H1 (cell line): ENCODE measurements around the gene BRD7. TPM values are rescaled to one million over a fixed set of nuclear protein-coding genes. Genes with fewer than 3 reads are reported as not detected.

Experiments used
- CTCF ChIA-PET: fragments of 300-600 bp; sonication (Branson Sonifier 250); formaldehyde crosslinking; loops from one replicate; lab custom pipeline; 2021; ENCODE audit not compliant: partially characterized antibody; lab: Charles Lee
- POLR2A ChIA-PET: fragments of 300-600 bp; sonication (Branson Sonifier 250); formaldehyde crosslinking; loops from one replicate; lab custom pipeline; 2021; ENCODE audit warnings: inconsistent platforms; ENCODE audit not compliant: partially characterized antibody; lab: Charles Lee
- DNase-seq, 2 experiments: peaks; one replicate each; pipeline versions ENCODE4 v3.0.0 to v3.0.0-alpha.2; 2010 to 2022; ENCODE audit warnings: low spot score in 2 of 2, low read depth in 1 of 2, mixed read lengths in 1 of 2
- FAIRE-seq: peaks from 2 replicates; lab custom pipeline; 2011; peaks lifted over from hg19 to GRCh38; lab: Jason Lieb, UNC
- H2AFZ ChIP-seq: 2 replicates; pipeline ENCODE4 v1.8.1; 2012; ENCODE audit warnings: low read length, inconsistent platforms
- H2AK5ac ChIP-seq: 2 replicates; pipeline ENCODE4 v1.6.1; 2013; ENCODE audit warnings: low read depth, low read length
- H2BK120ac ChIP-seq: replicated peaks from 2 replicates; pipeline ENCODE3; 2013; ENCODE audit warnings: low read depth, low read length, inconsistent platforms
- H2BK12ac ChIP-seq: 2 replicates; pipeline ENCODE4 v1.6.1; 2013; ENCODE audit warnings: low read depth, low read length
- H2BK15ac ChIP-seq: 2 replicates; pipeline ENCODE4 v1.6.1; 2013; ENCODE audit warnings: low read length
- H2BK20ac ChIP-seq: 2 replicates; pipeline ENCODE4 v1.6.1; 2013; ENCODE audit warnings: low read length
- H2BK5ac ChIP-seq: 2 replicates; pipeline ENCODE4 v1.6.1; 2013; ENCODE audit warnings: low read depth, low read length
- H3K14ac ChIP-seq: 2 replicates; pipeline ENCODE4 v1.6.1; 2013; ENCODE audit warnings: inconsistent platforms; ENCODE audit not compliant: insufficient read length
- H3K18ac ChIP-seq: 2 replicates; pipeline ENCODE4 v1.6.1; 2013; ENCODE audit warnings: low read length; ENCODE audit errors: extremely low read depth
- H3K23ac ChIP-seq: 2 replicates; pipeline ENCODE4 v1.6.1; 2013; ENCODE audit warnings: inconsistent platforms; ENCODE audit not compliant: insufficient read length
- H3K23me2 ChIP-seq: 2 replicates; pipeline ENCODE4 v1.6.1; 2013; ENCODE audit warnings: low read depth, low read length
- H3K27ac ChIP-seq: 2 replicates; pipeline ENCODE4 v1.6.1; 2011; ENCODE audit warnings: low read depth, low read length, inconsistent platforms
- H3K27me3 ChIP-seq, 4 experiments: replicated peaks in 1 of 4; 1 replicate in 1 of 4; 2 replicates in 3 of 4; pipeline versions ENCODE4 v1.6.1 to v1.8.1; 2011 to 2013; ENCODE audit warnings: low read length in 3 of 4, mild to moderate bottlenecking in 3 of 4, inconsistent platforms in 2 of 4, mixed read lengths in 2 of 4, moderate library complexity in 1 of 4; ENCODE audit not compliant: control insufficient read depth in 3 of 4, insufficient read depth in 3 of 4; ENCODE audit errors: extremely low read depth in 1 of 4
- H3K36me3 ChIP-seq, 4 experiments: 2 replicates each; pipeline versions ENCODE4 v1.6.1 to v1.8.1; 2011 to 2013; ENCODE audit warnings: mild to moderate bottlenecking in 4 of 4, low read length in 3 of 4, moderate library complexity in 2 of 4, control low read depth in 1 of 4, inconsistent platforms in 1 of 4; ENCODE audit not compliant: insufficient read depth in 4 of 4, control insufficient read depth in 2 of 4
- H3K4ac ChIP-seq: replicated peaks from 2 replicates; pipeline ENCODE3; 2013; ENCODE audit warnings: low read length, low read depth, mixed read lengths, inconsistent platforms; ENCODE audit not compliant: insufficient read length
- H3K4me1 ChIP-seq, 4 experiments: replicated peaks in 1 of 4; 1 replicate in 1 of 4; 2 replicates in 3 of 4; pipeline versions ENCODE4 v1.6.1 to v1.8.1; 2011 to 2013; ENCODE audit warnings: low read length in 3 of 4, inconsistent platforms in 2 of 4, mixed read lengths in 1 of 4; ENCODE audit not compliant: insufficient read depth in 4 of 4, control insufficient read depth in 3 of 4
- H3K4me2 ChIP-seq, 2 experiments: 2 replicates each; pipeline versions ENCODE4 v1.6.1 to v1.8.1; 2011 to 2013; ENCODE audit warnings: low read depth in 2 of 2, low read length in 2 of 2, control low read depth in 1 of 2, inconsistent platforms in 1 of 2, mild to moderate bottlenecking in 1 of 2; ENCODE audit not compliant: insufficient read depth in 1 of 2
- H3K4me3 ChIP-seq, 4 experiments: fragments of 200-600, 300-600 bp in 1 of 4; sonication (generic), shearing (Covaris generic), sonication (Bioruptor Twin) in 1 of 4; 2 replicates each; pipeline versions ENCODE4 v1.5.1 to v1.8.1; 2011 to 2016; ENCODE audit warnings: low read length in 4 of 4, low read depth in 3 of 4, control low read depth in 2 of 4, inconsistent platforms in 2 of 4, mild to moderate bottlenecking in 2 of 4, mixed read lengths in 1 of 4, moderate library complexity in 1 of 4; ENCODE audit not compliant: insufficient read depth in 2 of 4; ENCODE audit errors: extremely low read depth in 1 of 4
- H3K56ac ChIP-seq: replicated peaks from 2 replicates; pipeline ENCODE3; 2013; ENCODE audit warnings: low read depth, mild to moderate bottlenecking, mixed read lengths, low read length, inconsistent platforms; ENCODE audit not compliant: insufficient read length
- H3K79me1 ChIP-seq: 2 replicates; pipeline ENCODE4 v1.6.1; 2013; ENCODE audit warnings: low read depth, low read length, control low read depth
- H3K79me2 ChIP-seq, 2 experiments: 2 replicates each; pipeline versions ENCODE4 v1.6.1 to v1.8.1; 2012 to 2013; ENCODE audit warnings: low read length in 2 of 2, mild to moderate bottlenecking in 2 of 2, inconsistent platforms in 1 of 2; ENCODE audit not compliant: insufficient read depth in 2 of 2, control insufficient read depth in 1 of 2
- H3K9ac ChIP-seq, 4 experiments: replicated peaks in 1 of 4; 1 replicate in 1 of 4; 2 replicates in 3 of 4; pipeline versions ENCODE4 v1.6.1 to v1.8.1; 2011 to 2013; ENCODE audit warnings: low read depth in 3 of 4, low read length in 3 of 4, control low read depth in 2 of 4, mild to moderate bottlenecking in 2 of 4, moderate library complexity in 2 of 4, inconsistent platforms in 1 of 4; ENCODE audit errors: extremely low read depth in 1 of 4
- H3K9me3 ChIP-seq, 2 experiments: 2 replicates each; pipeline versions ENCODE4 v1.6.1 to v1.8.1; 2012 to 2013; ENCODE audit warnings: mild to moderate bottlenecking in 2 of 2, moderate library complexity in 2 of 2, control low read depth in 1 of 2, inconsistent platforms in 1 of 2, low read depth in 1 of 2, low read length in 1 of 2, mixed read lengths in 1 of 2; ENCODE audit not compliant: insufficient read depth in 2 of 2
- H4K20me1 ChIP-seq, 2 experiments: replicated peaks in 1 of 2; 2 replicates each; pipeline versions ENCODE3 to v1.8.1; 2011 to 2013; ENCODE audit warnings: inconsistent platforms in 2 of 2, low read length in 2 of 2, mild to moderate bottlenecking in 1 of 2; ENCODE audit not compliant: insufficient read depth in 2 of 2, control insufficient read depth in 1 of 2
- H4K5ac ChIP-seq: 2 replicates; pipeline ENCODE4 v1.6.1; 2013; ENCODE audit warnings: low read length, low read depth, mixed read lengths, inconsistent platforms; ENCODE audit not compliant: insufficient read length
- H4K8ac ChIP-seq: 2 replicates; pipeline ENCODE4 v1.8.0; 2013; ENCODE audit warnings: mild to moderate bottlenecking, moderate library complexity, low read length, inconsistent platforms; ENCODE audit not compliant: insufficient read depth; ENCODE audit errors: extremely low read depth
- H4K91ac ChIP-seq: replicated peaks from 2 replicates; pipeline ENCODE3; 2013; ENCODE audit warnings: low read length, mixed read lengths, inconsistent platforms; ENCODE audit not compliant: insufficient read length
- CTCF ChIP-seq, 3 experiments: IDR thresholded peaks; 1 replicate in 2 of 3; 2 replicates in 1 of 3; pipeline versions ENCODE4 v1.5.1 to v1.6.1; 2011; ENCODE audit warnings: low read length in 3 of 3, mild to moderate bottlenecking in 3 of 3, inconsistent platforms in 2 of 3, low read depth in 1 of 3, moderate library complexity in 1 of 3; ENCODE audit not compliant: insufficient read depth in 1 of 3; ENCODE audit errors: control extremely low read depth in 1 of 3
- NANOG ChIP-seq: IDR thresholded peaks from 2 replicates; pipeline ENCODE4 v1.6.1; 2011; ENCODE audit warnings: low read length, low read depth, mild to moderate bottlenecking, inconsistent platforms; ENCODE audit not compliant: insufficient read depth, poor library complexity, severe bottlenecking
- WGBS, 2 experiments: shearing (Covaris generic) in 1 of 2; methylation state at CpG; one replicate each; pipeline versions ENCODE4 v1.1.6 to v1.1.7; 2013 to 2015; ENCODE audit warnings: low lambda C conversion rate in 2 of 2, mixed read lengths in 2 of 2, inconsistent platforms in 1 of 2, low coverage in 1 of 2, missing lambda C conversion rate in 1 of 2; ENCODE audit not compliant: insufficient replicate concordance in 2 of 2, insufficient coverage in 1 of 2, insufficient read length in 1 of 2; ENCODE audit errors: extremely low coverage in 1 of 2, missing lambda C conversion rate in 1 of 2; 5-methylcytosine and 5-hydroxymethylcytosine counted together
- polyA plus RNA-seq, 7 experiments: library from polyadenylated mRNA; depleted of rRNA in 3 of 7; stranded (reverse) in 5 of 7; unstranded in 2 of 7; fragments of >200 nt in 5 of 7; fragments of 200-250 nt in 2 of 7; gene quantifications; 1 replicate in 5 of 7; 2 replicates in 1 of 7; 4 replicates in 1 of 7; pipeline versions ENCODE4 v1.2.1 to v1.2.3, GENCODE V29; 2011 to 2013; ENCODE audit warnings: missing spikeins in 2 of 7, mixed read lengths in 2 of 7
- total RNA-seq: library from RNA; stranded (reverse); fragmentation: NEBNext Ultra II Directional; extraction: Animal tissue kit (Norgen Biotek cat#: 25700); gene quantifications from 2 replicates; pipeline ENCODE4 v1.2.1, GENCODE V29; 2021

The BRD7 gene
- total and polyA plus RNA-seq, 2 of the 8 experiments (the other 6 are each of a cell fraction or from before 2014, with no cell fraction given) = 42.5 to 120 TPM

- Histone ChIP-seq H2BK5ac (no peak overlapping the region), H3K79me2 (no peaks in the 10 kb centered on the region), H2AK5ac (no peak overlapping the region), H3K23ac (no peak overlapping the region), H3K14ac (no peak overlapping the region), H3K27me3 (no peaks in the 10 kb centered on the region), H3K23me2 (no peaks in the 10 kb centered on the region), H3K9me3 (no peaks in the 10 kb centered on the region), H3K4me3 (no peak overlapping the region), H3K56ac (peak overlapping the region; percentile 7), H2BK120ac (no peak overlapping the region), H3K18ac (no peak overlapping the region), H4K20me1 (peaks cover 0 to 2% of the 10 kb centered on the region in 2 experiments), H3K4ac (no peak overlapping the region), H4K8ac (no peak overlapping the region), H4K91ac (no peak overlapping the region), H2BK15ac (no peak overlapping the region), H2BK20ac (no peak overlapping the region), H2BK12ac (no peak overlapping the region), H3K4me2 (no peak overlapping the region), H4K5ac (no peak overlapping the region), H2AFZ (no peak overlapping the region), H3K79me1 (0 out of 2 replicates have a peak, but pooled peaks cover 3% of the 10 kb centered on the region), H3K9ac (no peak overlapping the region), H3K27ac (no peak overlapping the region), H3K4me1 (peaks cover 0 to 2% (median 0%) of the 10 kb centered on the region in 4 experiments; a peak in 1 of 7 replicates), H3K36me3 (no peaks in the 10 kb centered on the region)
- 94% methylated on average over 3 of the region's 3 CpGs; no CpG with 5 or more reads in 1 of the 2 experiments for WGBS, 2 experiments
- DNase-seq (no peak), FAIRE-seq (no peak)
- POLR2A ChIA-PET = no interaction called here
- peak in 1 of 3 experiments; percentile 28; a peak in 1 of 4 replicates for TF ChIP-seq CTCF (IDR thresholded peaks at IDR 0.05; ENCODE audit: control extremely low read depth in 1 of 3, insufficient read depth in 1 of 3, low read depth in 1 of 3, low read length in 3 of 3)
- no peak for TF ChIP-seq NANOG
- CTCF ChIA-PET = interaction anchor here (0.7 to 2.9 kb wide), 15 partner anchors 9 to 390 kb away, joined by 3 to 13 read pairs (median 3); partner anchors contain the start of genes ADCY7 and CNEP1R1
These were observed 93.7 kb downstream of the BRD7 start for GRCh38 chr16:50275098-50275415.
